NAMALWA (cell line): ENCODE measurements around the gene LRRC55.

ENCODE experiments used
- DNase-seq: peaks from one replicate; pipeline ENCODE4 v3.0.0-alpha.2; 2015; ENCODE audit warnings: low spot score

Gene LRRC55

DNA sequence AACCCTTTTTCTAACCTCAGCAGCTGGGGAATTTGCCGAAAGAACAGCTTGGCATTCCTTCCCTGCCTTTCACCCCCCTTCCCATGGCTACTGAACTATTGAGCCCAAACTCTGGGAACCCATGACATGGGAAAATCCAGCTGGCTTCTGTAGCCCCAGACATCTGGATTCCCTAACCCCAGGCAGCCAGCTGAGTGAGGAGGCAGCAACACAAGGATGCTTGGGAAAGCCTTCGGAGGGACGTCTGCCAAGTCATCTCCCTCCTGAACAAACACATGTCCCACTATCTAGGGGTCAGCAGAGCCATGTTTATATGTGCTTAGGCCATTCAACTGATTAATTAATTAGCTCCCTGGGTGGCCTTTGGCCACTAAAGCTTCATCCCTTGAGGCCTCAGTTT, 21.6 kb downstream of the LRRC55 start:
- DNase-seq: no peak

DNA sequence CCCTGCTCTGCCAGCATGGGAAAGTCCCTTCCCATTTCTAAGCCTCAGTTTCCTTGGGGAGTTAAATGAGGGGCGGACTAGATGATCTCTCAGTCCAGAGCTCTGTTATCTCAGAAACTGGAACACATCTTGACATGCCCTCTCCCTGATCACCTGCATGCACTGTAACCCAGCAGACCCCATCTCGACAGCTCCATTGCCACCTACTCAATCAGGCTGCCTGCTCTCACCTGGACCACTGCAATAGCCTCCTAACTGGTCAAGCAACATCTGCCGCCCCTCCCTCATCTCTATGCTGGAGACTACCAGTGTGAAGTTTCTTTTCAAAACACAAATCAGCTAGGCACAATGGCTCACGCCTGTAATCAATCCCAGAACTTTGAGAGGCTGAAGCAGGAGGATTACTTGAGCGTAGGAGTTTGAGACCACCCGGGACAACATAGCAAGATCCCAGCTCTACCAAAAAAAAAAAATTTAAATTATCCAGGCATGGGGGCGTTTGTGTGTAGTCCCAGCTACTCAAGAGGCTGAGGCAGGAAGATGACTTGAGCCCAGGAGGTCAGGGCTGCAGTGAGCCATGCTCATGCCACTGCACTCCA, 22.2 kb downstream of the LRRC55 start:
- no peak for DNase-seq

DNA sequence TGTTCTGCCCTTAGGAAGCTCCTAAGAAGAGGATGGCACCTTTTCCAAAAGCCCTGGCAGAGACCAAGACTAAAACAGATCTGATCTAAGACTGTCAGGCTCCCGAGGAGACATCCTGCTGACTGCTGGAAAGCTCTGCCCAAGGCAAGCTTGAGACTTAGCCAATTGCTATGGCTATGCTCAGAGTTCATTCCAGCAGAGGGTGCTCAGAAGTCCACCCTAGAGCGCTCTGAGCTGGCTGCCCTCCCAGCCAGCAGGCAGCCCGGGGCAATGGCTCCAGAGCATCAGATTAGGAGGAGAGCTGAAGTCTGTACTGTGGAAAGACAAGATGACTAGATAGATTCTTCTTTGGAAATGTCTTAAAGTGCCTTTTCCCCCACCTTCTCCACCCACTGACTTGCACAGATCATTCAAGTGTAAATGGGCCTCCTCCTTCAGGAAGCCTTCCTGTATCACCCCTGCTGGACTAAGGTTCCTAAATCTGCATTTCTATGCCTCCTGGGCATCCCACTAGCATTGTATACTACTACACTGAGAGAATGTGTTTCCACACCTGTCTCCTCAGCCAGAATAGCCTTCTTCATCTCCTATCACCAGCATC, 23.4 kb downstream of the LRRC55 start:
- DNase-seq: no peak

DNA sequence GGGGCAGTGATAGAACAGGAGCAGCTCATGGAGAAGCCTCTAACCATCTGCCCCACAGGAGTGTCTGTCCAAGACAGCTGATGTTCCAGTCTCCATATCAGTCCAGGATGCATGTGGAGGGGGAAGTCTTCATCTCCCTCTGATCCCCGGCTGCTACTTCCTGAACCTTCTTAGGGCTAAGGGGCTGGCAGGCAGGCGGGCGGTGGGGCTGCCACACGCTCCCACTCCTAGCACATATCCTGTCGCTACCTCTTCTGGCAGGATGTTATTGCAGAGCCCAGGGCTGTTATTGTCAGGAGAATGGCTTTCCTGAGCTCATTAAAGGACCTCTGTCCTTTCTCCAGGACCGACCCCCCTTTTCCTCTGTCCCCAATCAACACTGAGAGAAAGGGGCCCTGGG, 25.4 kb downstream of the LRRC55 start:
- no peak for DNase-seq

DNA sequence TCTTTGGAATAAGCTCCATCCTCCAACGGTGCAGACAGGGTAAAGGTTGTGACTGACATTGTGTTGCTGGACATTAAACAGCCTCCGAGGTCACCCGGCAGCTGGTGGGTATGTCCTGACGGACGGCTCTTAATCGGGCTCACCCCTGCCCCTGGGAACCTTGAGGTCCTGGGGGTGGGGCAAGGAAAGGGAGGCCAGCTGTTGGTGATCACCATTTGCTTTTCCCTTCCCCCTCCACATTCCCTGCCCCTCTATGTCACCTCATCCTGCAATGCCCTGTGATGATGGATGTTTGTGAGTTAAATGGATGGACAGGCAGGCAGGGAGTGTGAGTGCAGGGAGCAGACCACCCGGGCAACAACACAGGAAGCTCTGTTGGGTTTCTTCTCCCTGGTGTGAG, 29.0 kb downstream of the LRRC55 start:
- no peak for DNase-seq

DNA sequence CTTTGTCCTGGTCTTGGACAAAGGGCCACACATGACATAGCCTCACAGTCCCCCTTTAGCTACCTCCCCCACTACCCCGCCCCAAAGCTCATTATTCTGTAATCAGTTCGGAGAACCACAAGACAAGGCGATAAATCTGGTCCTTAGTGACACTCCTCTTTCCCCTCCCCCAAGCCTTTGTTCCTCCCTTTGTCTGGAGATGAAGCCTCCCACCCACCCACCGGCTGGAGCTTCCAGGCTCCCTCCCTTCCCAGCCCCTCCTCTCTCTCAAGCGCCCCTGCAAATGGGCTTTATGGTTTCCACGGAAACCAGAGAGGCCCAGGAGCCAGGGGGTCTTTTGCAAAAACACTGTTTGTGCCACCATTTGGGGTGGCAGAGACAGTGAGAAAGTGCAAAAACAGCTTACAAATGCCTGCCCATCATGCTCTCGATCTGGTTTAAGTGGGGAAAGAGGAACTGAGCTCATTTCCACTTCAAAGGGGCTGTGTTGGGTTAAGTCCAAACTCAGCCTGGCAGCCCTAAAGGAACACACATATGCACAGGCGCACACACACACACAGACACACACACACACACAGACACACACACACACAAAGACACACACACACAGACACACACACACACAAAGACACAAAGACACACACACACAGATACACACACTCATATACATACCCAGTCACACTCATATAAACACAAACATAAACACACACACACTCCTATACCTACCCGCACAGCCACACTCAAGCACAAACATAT, 31.8 kb downstream of the LRRC55 start:
- no peak for DNase-seq

DNA sequence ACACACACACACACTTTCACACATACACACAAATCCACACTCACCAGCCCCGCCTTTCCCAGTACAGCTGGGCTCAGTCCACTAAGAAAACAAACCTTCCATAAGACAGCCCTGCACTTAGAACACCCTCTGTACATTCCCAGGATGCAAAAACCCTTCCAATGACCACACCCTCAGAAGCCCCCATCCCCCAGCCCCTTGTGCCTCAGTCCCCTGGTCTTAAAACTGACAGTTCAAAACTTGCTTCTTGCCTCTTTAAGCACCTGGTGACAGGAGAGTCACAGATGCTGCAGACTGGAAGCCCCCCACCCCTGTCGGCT, 32.3 kb downstream of the LRRC55 start:
- DNase-seq: no peak

DNA sequence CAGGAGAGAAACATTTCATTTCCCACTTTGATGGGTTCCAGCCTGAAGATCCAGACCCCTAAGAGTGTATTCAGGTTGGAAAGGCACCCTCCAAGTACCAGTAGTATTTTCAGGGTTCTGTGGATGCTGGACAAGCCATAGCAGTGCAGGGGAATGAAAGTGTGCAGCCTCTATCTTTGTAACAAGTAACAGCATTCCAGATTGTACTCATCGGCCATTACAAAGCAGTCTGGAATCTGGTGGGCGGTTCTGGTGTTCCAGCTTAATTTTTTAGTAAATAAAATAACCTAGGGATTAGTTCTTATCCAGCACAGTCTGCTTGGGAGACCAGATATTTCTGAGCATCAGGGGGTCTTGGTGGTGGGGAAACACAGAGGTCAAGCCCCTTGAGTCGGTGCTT, 32.7 kb downstream of the LRRC55 start:
- no peak for DNase-seq

DNA sequence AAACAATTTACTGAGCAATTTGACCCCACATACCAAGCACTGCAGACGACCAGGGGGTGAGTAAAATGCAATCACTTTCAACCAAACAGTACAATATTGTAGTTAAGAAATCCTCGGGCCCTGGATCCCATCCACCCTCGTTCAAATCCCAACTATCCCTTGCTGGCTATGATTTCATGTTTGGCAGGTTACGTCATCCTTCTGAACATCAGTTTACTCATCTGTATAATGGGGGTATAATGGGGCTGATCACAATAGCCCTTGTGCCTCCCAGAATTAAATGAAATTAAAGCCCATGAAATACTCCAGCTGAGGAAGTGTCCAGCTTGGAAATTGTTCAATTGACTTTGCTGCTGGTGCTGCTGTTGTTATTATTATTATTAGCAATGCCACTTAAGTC, 34.7 kb downstream of the LRRC55 start:
- DNase-seq: no peak

DNA sequence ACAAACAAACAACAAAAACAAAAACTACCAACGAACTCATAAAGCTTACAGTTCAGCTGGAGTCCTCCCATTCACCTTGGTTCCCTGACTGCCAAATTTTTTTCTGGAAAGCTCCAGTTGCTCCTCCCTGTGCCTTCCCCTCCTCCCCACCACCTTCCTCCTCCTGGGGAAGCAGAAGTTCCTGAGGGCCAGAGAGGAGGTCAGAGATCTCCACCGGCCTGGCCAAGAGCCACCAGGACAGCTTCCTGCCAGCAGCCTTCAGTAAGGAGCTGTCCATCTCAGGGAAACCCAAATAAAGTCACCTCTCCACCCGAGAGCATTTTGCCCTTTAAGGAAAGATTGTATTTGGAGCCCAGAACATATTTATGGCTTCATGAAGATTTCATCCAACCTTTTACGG, 35.3 kb downstream of the LRRC55 start:
- DNase-seq: no peak

DNA sequence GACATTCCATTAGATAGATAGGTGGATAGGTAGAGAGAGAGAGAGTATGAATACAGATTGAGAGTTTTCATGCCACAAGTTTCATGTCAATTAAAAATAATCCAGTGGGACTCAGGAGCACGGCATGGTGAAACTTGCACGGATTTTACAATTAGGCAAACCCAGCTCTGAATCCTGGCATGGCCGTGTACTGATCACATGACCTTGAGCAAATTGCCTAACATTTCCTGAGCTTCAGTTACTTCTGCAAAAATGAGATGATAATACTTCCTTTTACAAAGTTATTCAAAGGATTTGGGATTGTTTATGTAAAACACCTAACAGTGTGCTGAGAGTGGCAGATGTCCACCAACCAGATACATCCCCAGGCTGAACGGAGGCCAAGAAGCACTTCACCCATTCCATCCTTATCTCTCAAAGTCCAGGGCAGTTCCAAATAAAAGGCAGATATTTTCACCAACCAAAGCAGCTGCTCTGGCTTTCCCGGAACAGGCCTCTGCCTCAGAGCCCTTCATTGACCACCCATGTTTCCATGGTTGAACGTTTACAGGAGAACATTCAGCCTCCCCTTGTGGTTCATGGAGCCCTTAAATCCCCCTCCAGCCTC, 37.4 kb downstream of the LRRC55 start:
- no peak for DNase-seq

DNA sequence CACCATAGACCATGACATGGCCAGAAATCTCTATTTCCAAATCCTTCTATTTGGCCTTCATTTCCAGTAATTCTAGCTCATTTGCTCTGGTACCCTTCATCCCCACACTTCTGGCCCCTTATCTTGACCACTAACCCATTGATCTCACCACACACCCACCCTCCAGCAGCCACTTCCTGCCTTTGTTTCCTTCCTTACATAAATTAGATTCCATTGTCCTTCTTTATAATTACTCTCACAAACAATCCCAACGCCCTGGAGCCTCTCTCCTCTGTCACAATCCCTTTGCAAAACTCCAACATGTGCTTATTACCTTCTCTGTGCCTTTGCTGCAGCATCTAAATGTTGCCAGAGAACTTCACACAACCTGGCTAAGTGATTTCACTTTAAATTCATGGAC, 40.5 kb downstream of the LRRC55 start:
- DNase-seq: no peak

DNA sequence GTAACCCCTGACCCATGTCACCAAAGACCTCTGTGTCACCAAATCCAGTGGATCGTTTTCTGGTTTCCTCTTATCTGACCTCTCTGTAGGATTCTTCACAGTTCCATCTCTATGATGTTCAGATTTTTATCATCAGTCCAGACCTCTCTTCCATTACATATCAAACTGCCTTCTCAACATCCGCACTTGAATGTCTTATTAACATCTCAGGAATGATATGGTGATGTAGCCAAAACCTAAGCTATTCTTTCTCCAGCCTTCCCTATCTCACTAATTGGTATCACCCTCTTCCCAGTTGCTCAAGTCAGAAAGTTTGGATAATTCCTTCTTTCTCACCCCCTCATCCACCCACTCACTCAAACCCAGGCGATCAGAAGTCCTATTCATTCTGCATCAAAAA, 41.8 kb downstream of the LRRC55 start:
- DNase-seq: no peak

DNA sequence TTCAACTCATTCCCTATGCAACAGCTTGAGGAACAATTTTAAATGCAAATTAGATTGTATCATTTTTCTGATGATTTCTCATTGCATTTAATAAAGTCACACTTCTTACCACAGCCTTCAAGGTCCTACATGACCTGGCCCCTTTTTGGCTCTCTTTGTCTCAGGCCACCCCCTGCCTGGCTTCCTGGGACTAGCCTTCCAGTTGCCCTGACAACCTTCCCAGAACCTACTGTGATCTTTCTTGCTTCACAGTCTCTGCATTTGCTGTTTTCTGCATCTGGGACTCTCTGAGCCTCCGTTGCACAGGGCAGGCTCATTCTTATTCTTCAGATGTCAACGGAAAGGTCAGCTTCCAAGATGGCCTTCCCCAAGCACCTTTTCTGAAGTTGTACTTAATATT, 42.4 kb downstream of the LRRC55 start:
- no peak for DNase-seq

DNA sequence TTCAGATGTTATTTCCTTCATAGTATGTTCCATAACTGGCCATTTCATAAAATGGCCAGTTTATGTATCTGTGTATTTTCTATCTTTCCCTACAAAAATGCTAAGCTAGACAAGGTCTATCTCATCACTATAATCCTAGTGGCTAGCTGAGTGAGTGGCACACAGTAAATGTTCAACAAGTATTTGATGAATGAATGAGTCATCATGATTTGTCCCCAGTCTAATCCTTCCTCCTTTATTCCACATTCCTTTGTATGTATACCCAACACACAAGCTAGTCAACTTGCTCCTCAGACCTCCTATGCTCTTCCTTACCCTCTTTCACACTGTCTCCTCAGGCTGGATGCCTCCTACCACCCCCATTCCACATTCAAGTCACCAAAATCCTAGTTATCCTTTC, 42.8 kb downstream of the LRRC55 start:
- no peak for DNase-seq

DNA sequence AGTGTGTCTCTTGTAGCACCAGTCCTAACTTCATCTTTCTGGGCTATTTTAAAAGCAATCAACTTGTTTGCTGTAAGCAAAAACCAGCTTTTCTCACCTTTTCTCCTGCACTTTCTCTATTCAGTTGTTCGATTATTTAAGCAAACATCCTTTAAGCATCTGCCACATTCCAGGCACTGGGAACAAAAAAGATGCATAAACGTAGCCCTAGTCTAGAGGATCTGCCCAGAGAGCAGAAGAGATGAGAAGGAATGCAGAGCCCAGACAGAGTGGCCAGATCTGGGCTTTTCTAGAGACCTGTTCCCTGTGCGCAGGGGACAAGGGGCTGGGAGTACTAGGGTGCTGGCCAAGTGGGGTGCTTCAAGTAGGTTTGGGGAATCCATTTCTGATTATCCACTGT, 46.8 kb downstream of the LRRC55 start:
- no peak for DNase-seq

DNA sequence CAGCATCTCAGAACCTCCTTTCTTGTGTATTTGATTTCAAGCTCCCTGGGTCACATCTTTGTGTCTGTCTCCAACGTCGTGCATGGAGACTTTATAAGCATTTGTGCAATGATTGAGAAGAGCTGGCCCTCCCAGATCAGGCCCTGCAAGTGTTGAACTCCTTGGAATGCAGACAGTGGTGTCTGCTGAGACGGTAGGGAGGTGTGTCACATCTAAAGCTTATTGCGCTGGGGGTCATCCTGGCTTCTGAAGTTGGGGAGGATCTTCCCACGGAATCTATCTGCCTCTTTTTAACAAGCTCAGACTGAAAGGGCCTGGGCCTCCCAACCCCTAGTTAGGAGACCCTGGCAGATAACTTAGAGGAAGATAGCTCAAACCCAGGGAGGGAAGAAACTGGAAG, 48.6 kb downstream of the LRRC55 start:
- no peak for DNase-seq

DNA sequence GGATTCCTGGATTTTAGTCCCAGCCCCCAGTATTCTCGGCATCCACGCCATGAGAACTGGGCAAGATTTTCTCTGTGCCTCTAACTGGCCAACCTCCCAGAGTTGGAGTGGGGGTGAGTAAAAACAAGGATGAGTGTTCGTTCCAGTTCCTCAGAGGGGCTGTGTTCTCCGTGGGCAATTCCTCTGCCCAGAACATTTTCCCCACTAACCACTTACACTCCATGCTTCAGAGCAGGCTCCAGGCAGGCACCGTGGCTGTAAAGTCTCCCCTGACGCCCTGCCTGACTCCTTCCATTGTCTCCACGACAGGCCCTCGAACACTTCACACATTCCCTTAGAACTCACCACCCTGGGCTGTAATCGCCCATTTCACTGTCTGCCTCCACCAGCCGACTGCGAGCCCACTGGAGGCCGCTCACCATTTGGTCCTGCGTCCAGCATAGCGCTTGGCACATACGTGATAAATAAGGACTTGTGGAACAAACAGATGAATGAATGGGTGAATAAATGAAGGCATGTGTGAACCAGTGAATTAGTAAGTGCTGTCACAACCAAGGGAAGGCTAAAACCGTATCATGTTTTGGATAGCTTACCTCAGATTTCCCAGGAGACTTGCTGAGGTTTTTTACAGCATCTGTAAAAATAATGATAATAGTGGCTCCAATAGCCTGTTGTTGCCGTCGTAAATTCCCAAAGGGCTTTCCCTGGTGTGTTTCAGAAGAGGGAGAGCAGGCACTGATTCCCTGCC, 49.2 kb downstream of the LRRC55 start:
- no peak for DNase-seq

DNA sequence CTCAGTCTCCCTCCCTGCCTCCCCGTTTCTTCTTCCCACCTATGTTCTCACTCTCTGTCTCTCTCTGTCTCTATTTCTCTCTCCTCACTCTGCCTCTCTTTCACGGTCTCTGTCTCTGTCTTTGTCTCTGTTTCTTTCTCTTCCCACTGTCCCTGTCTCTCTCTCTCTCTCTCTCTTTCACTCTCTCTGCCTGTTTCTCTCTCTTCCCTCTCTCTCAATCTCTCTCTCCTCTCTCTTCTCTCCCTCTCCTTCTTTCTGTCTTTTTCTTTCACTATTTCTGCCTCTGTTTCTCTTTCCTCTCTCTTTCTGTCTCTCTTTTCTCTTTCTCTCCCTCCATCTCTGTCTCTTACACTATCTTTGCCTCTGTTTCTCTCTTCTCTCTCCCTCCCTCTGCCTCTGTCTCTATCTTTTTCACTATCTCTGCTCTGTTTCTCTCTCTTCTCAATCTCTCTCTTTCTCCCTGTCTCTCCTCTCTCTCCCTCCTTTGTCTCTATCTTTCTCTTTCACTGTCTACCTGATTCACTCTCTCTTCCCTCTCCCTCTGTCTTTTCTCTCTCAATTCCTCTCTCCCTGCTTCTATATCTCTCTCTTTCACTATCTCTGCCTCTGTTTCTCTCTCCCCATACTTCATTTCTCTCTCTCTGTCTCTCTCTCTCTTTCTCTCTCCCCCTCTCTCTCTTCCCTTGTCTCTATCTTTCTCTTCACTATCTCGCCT, 49.9 kb downstream of the LRRC55 start:
- DNase-seq: no peak

DNA sequence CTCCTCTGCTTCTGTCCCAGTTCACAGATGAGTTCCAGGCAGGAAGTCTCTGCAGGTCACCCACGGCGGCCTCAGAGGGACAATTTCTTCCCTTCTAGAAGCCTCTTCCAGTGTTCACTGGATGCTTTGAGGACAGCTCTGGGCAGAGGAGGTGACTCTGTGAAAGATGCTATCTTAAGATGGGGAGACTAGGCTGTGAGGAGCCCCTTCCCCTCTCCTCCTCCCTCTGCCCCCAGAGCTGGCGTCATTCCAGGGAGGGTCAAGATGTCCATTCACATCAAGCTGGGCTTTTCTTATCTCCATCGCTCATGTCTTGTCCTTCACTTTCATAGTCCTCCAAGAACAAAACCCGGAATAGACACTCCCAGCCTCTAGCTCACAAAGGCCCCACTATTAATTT, 51.9 kb downstream of the LRRC55 start:
- DNase-seq: no peak

DNA sequence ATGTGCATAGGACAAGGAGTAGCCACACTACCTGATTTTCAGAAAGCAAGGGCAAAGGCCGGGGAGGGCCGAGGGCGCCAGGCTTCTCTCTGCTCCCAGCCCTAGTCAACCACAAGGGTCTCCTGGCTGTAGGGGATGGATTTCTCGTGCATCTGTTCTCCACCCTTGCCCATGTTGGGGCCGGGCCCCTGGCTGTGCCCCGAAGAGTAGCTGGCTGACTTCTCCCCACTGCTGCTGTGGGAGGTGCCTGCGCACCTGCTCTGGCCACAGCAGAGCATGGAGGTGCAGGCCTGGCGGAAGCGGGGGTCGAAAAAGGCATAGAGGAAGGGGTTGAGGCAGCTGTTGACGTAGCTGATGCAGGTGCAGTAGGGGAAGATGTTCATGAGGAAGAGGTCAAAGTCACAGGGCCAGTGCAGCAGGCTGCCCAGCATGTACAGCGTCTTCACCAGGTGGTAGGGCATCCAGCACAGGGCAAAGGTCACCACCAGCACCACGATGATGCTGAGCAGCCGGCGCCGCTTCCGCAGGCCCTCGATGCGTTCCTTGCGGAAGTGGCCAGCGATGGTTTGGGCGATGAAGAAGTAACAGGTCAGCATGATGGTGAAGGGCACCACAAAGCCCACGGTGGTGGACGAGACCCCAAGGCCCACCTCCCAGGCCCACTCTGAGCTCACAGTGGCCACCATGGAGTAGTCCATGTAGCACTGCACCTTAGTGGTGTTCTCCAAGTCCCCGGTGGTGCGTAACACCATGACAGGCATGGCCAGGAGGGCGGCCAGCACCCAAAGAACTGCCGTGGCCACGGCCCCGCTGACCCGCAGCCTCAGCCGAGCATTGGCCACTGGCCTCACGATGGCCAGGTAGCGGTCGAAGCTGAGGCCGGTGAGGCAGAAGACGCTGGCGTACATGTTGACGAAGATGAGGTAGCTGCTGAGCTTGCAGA, 54.3 kb downstream of the LRRC55 start:
- DNase-seq: no peak
